ENCODE results near the gene ZNF549. TPM values are rescaled to one million over a fixed set of nuclear protein-coding genes. Genes with fewer than 3 reads are reported as not detected.
A peak's percentile ranks its signal among the peaks of the same experiment; 100 is the strongest.

Gene ZNF549
- total and polyA plus RNA-seq, 10 donors = 2.6 to 13.0 (median 9.1) TPM

GRCh38 chr19:57566396-57567265 is 39.5 kb downstream of the ZNF549 start:
- WGBS, 5 donors = 58 to 65% (median 60%) methylated on average over 7 of the region's 7 CpGs
- H3K27me3 ChIP-seq (replicated peaks in 1 of 7) = peaks cover 0 to 5% (median 0%) of the 10 kb centered on the region in 7 donors
- intact Hi-C loops (cut with DNase I; ENCODE audit: low total_unique reads) = no loop called here
- H3K27ac ChIP-seq = no peak overlapping the region
- H3K9me3 ChIP-seq = peaks cover 26 to 100% (median 100%) of the 10 kb centered on the region in 8 donors
- no peaks in the 10 kb centered on the region for H3K4me1 ChIP-seq
- H3K4me3 ChIP-seq = no peak overlapping the region
- no peak for TF ChIP-seq POLR2A (IDR thresholded peaks at IDR 0.05)
- no peak for TF ChIP-seq POLR2AphosphoS5 (IDR thresholded peaks at IDR 0.05)
- TF ChIP-seq CTCF (IDR thresholded peaks at IDR 0.05 in 8 of 11, conservative IDR thresholded peaks at IDR 0.05 in 3 of 11) = no peak
- no peak for DNase-seq
- H3K36me3 ChIP-seq = peaks cover under 1 to 10% (median 5%) of the 10 kb centered on the region in 6 donors

GRCh38 chr19:57570707-57571106 is 43.6 kb downstream of the ZNF549 start:
- Histone ChIP-seq H3K27me3 (replicated peaks in 1 of 7) (no peaks in the 10 kb centered on the region), H3K9me3 (peaks cover 47 to 100% (median 100%) of the 10 kb centered on the region in 8 donors), H3K4me1 (no peaks in the 10 kb centered on the region), H3K27ac (no peak overlapping the region), H3K4me3 (no peak overlapping the region), H3K36me3 (peaks cover 34 to 51% (median 45%) of the 10 kb centered on the region in 6 donors)
- no peak for DNase-seq
- TF ChIP-seq POLR2AphosphoS5 (IDR thresholded peaks at IDR 0.05) = no peak
- intact Hi-C loops (cut with DNase I; ENCODE audit: low total_unique reads) = no loop called here

- intact Hi-C loops (cut with DNase I; ENCODE audit: low total_unique reads) = no loop called here
- TF ChIP-seq CTCF (IDR thresholded peaks at IDR 0.05 in 8 of 11, conservative IDR thresholded peaks at IDR 0.05 in 3 of 11) (no peak), POLR2AphosphoS5 (IDR thresholded peaks at IDR 0.05) (no peak), POLR2A (IDR thresholded peaks at IDR 0.05) (no peak)
- Histone ChIP-seq H3K27me3 (replicated peaks in 1 of 7) (no peaks in the 10 kb centered on the region), H3K4me3 (peak overlapping the region in 1 of 8 donors; percentile 11), H3K36me3 (peaks cover 36 to 69% (median 57%) of the 10 kb centered on the region in 6 donors), H3K4me1 (peaks cover 0 to 4% (median 2%) of the 10 kb centered on the region in 6 donors), H3K27ac (no peak overlapping the region), H3K9me3 (peaks cover 42 to 100% (median 100%) of the 10 kb centered on the region in 8 donors)
- WGBS, 5 donors = 96 to 100% (median 97%) methylated on average over 3 of the region's 3 CpGs
- no peak for DNase-seq
Observed at GRCh38 chr19:57572415-57572947, 45.3 kb downstream of the ZNF549 start.

GRCh38 chr19:57576661-57577060 is 49.5 kb downstream of the ZNF549 start:
- H3K36me3 ChIP-seq = peaks cover 33 to 62% (median 53%) of the 10 kb centered on the region in 6 donors
- TF ChIP-seq POLR2A (IDR thresholded peaks at IDR 0.05) = no peak
- TF ChIP-seq CTCF (IDR thresholded peaks at IDR 0.05 in 8 of 11, conservative IDR thresholded peaks at IDR 0.05 in 3 of 11) = no peak
- no peak for TF ChIP-seq POLR2AphosphoS5 (IDR thresholded peaks at IDR 0.05)
- H3K4me3 ChIP-seq = peak overlapping the region in 1 of 8 donors; percentile 12
- peaks cover 4 to 21% (median 15%) of the 10 kb centered on the region in 6 donors for H3K4me1 ChIP-seq
- no peak overlapping the region for H3K27ac ChIP-seq
- DNase-seq = no peak
- intact Hi-C loops (cut with DNase I; ENCODE audit: low total_unique reads) = no loop called here
- peaks cover 32 to 82% (median 64%) of the 10 kb centered on the region in 8 donors for H3K9me3 ChIP-seq
- no peaks in the 10 kb centered on the region for H3K27me3 ChIP-seq (replicated peaks in 1 of 7)

Data from spleen (tissue), 11 donors.